ENCODE results near the gene CDK12.

The CDK12 gene

DNA sequence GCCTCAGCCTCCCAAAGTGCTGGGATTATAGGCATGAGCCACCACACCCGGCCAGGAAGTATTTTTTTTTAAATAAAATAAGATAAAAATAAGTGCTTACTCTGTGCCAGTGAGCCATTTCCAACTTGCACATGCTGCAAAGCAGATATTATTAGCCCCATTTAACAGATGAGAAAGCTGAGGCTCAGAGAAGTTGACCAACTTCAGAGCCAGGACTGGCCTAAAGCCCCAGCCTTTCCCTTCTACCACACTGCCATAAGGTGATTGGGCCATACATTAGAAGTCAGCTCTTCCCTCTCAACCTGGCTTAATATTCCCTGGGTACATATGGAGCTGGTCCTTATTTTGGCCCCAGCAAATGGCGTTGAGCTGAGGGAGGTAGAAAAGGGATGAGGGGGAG lies 121.4 kb downstream of the CDK12 start:
- CTCF ChIA-PET: interaction anchor here (1.3 kb wide), 1 partner anchor 39 kb away, joined by 5 read pairs; no protein-coding TSS in a partner anchor

More for the DNA sequence above, 121.4 kb downstream of the CDK12 start:
- no peaks in the 10 kb centered on the region for H3K9me3 ChIP-seq (ENCODE audit: control extremely low read depth in 1 of 5, control insufficient read depth in 4 of 5, insufficient read depth in 2 of 5, low read depth in 1 of 5, low read length in 4 of 5)
- POLR2A ChIA-PET: no interaction called here
- H3K27ac ChIP-seq (ENCODE audit: insufficient read depth in 1 of 2, low read depth in 1 of 2, low read length in 2 of 2, poor library complexity in 1 of 2, severe bottlenecking in 2 of 2): no peak overlapping the region
- H3K4me1 ChIP-seq (ENCODE audit: control extremely low read depth in 1 of 4, control insufficient read depth in 4 of 4, insufficient read depth in 4 of 4, low read length in 3 of 4): no peaks in the 10 kb centered on the region
- 40% methylated on average over 2 of the region's 2 CpGs for WGBS (ENCODE audit: insufficient coverage)
- H3K4me3 ChIP-seq (ENCODE audit: control insufficient read depth in 1 of 7, extremely low read depth in 1 of 7, insufficient read depth in 4 of 7, low read depth in 2 of 7, low read length in 6 of 7): no peak overlapping the region
- H3K27me3 ChIP-seq (replicated peaks in 2 of 5; ENCODE audit: control insufficient read depth in 4 of 5, insufficient read depth in 5 of 5, low read length in 4 of 5): peaks cover 0 to 17% (median 1%) of the 10 kb centered on the region in 5 experiments
- H3K36me3 ChIP-seq (ENCODE audit: control insufficient read depth in 4 of 4, insufficient read depth in 4 of 4, low read length in 3 of 4): no peaks in the 10 kb centered on the region
- DNase-seq: no peak

Measured in common myeloid progenitor, CD34-positive (primary cell).